Activated naive CD4-positive, alpha-beta T cell treated with anti-CD3 and anti-CD28 coated beads for 36 hours (primary cell): ENCODE data around the gene UGT2B15. TPM values are rescaled to one million over a fixed set of nuclear protein-coding genes. Genes with fewer than 3 reads are reported as not detected.
"Not testable (repeated sequence)": the region's sequence is repeated elsewhere in the genome, so short reads cannot be mapped to it uniquely, and the experiment has no call there.

Source experiments
- CTCF ChIA-PET: fragments of 350-600 bp; sonication (Branson Sonifier 250); formaldehyde crosslinking; loops from one replicate; lab custom pipeline; 2021; ENCODE audit warnings: antibody characterized with exemption; lab: Charles Lee
- DNase-seq: peaks from one replicate; pipeline ENCODE4 v3.0.0-alpha.2; 2020
- H3K27ac Mint-ChIP-seq: one replicate; pipeline ENCODE4 v1.8.0; 2021; ENCODE audit warnings: mild to moderate bottlenecking, mixed read lengths
- H3K27me3 Mint-ChIP-seq: one replicate; pipeline ENCODE4 v1.8.0; 2021; ENCODE audit warnings: low read depth, mixed read lengths
- H3K36me3 Mint-ChIP-seq: one replicate; pipeline ENCODE4 v1.8.0; 2021; ENCODE audit warnings: low read depth, mixed read lengths
- H3K4me1 Mint-ChIP-seq: one replicate; pipeline ENCODE4 v1.8.0; 2021; ENCODE audit warnings: low read depth, mixed read lengths
- H3K4me3 Mint-ChIP-seq: one replicate; pipeline ENCODE4 v1.8.0; 2021; ENCODE audit warnings: mild to moderate bottlenecking, moderate library complexity, mixed read lengths
- H3K9me3 Mint-ChIP-seq: one replicate; pipeline ENCODE4 v1.8.0; 2021; ENCODE audit warnings: mixed read lengths
- intact Hi-C: fragments of 100-400 bp; cut with micrococcal nuclease; formaldehyde crosslinking; loops from one replicate; pipeline ENCODE4 v1.15.1; 2023
- total RNA-seq, 2 experiments: library from RNA; stranded (reverse); gene quantifications; one replicate each; pipeline ENCODE4 v1.2.3, GENCODE V29; 2021

UGT2B15 gene
- total RNA-seq = not detected

- H3K9me3 Mint-ChIP-seq, CTCF ChIA-PET, intact Hi-C loops, H3K27ac Mint-ChIP-seq, DNase-seq, H3K27me3 Mint-ChIP-seq, H3K4me1 Mint-ChIP-seq, H3K36me3 Mint-ChIP-seq, H3K4me3 Mint-ChIP-seq: not testable (repeated sequence)
These were observed at the start of gene UGT2B15 for GRCh38 chr4:68670479-68670939. Gene UGT2B15 (minus strand): TSS chr4:68670652. CDS start chr4:68670618, 34 bp downstream.

- intact Hi-C loops = no loop called here
- H3K4me3 Mint-ChIP-seq = no peak overlapping the region
These were observed 48.6 kb upstream of the UGT2B15 start for GRCh38 chr4:68719075-68719473.

GRCh38 chr4:68718447-68719074 lies 48.1 kb upstream of the UGT2B15 start:
- H3K27ac Mint-ChIP-seq = no peak overlapping the region
- H3K36me3 Mint-ChIP-seq = no peaks in the 10 kb centered on the region
- H3K9me3 Mint-ChIP-seq = peaks cover 7% of the 10 kb centered on the region
- H3K4me1 Mint-ChIP-seq = no peaks in the 10 kb centered on the region
- intact Hi-C loops = no loop called here
- H3K27me3 Mint-ChIP-seq = no peaks in the 10 kb centered on the region
- no peak for DNase-seq
- CTCF ChIA-PET = no interaction called here
- H3K4me3 Mint-ChIP-seq = no peak overlapping the region

More at GRCh38 chr4:68719075-68719473, 48.6 kb upstream of the UGT2B15 start:
- peaks cover 7% of the 10 kb centered on the region for H3K9me3 Mint-ChIP-seq
- DNase-seq = no peak
- no peaks in the 10 kb centered on the region for H3K36me3 Mint-ChIP-seq
- no peaks in the 10 kb centered on the region for H3K4me1 Mint-ChIP-seq
- CTCF ChIA-PET = no interaction called here
- H3K27ac Mint-ChIP-seq = no peak overlapping the region
- no peaks in the 10 kb centered on the region for H3K27me3 Mint-ChIP-seq

GRCh38 chr4:68717999-68718398 lies 47.5 kb upstream of the UGT2B15 start:
- no peaks in the 10 kb centered on the region for H3K4me1 Mint-ChIP-seq
- no peak for DNase-seq
- H3K36me3 Mint-ChIP-seq = no peaks in the 10 kb centered on the region
- CTCF ChIA-PET = no interaction called here
- no peaks in the 10 kb centered on the region for H3K27me3 Mint-ChIP-seq
- no peak overlapping the region for H3K4me3 Mint-ChIP-seq
- peaks cover 7% of the 10 kb centered on the region for H3K9me3 Mint-ChIP-seq
- intact Hi-C loops = no loop called here
- no peak overlapping the region for H3K27ac Mint-ChIP-seq

- CTCF ChIA-PET = interaction anchor here (0.6 to 0.7 kb wide), 2 partner anchors 441 to 1420 kb away, joined by 3 read pairs; no protein-coding TSS in a partner anchor
- H3K4me1 Mint-ChIP-seq = no peaks in the 10 kb centered on the region
- H3K4me3 Mint-ChIP-seq = no peak overlapping the region
- DNase-seq = no peak
- no peaks in the 10 kb centered on the region for H3K27me3 Mint-ChIP-seq
- no peaks in the 10 kb centered on the region for H3K36me3 Mint-ChIP-seq
- H3K9me3 Mint-ChIP-seq = no peaks in the 10 kb centered on the region
- intact Hi-C loops = no loop called here
- H3K27ac Mint-ChIP-seq = no peak overlapping the region
These were observed 43.9 kb upstream of the UGT2B15 start for GRCh38 chr4:68714400-68714799.

- CTCF ChIA-PET = no interaction called here
- DNase-seq = no peak
- no peak overlapping the region for H3K4me3 Mint-ChIP-seq
- H3K27ac Mint-ChIP-seq = no peak overlapping the region
- H3K27me3 Mint-ChIP-seq = no peaks in the 10 kb centered on the region
- H3K4me1 Mint-ChIP-seq = no peaks in the 10 kb centered on the region
- H3K9me3 Mint-ChIP-seq = no peaks in the 10 kb centered on the region
- no peaks in the 10 kb centered on the region for H3K36me3 Mint-ChIP-seq
- intact Hi-C loops = no loop called here
These were observed 41.8 kb upstream of the UGT2B15 start for GRCh38 chr4:68712207-68712606.

- Mint-ChIP-seq H3K27ac (no peak overlapping the region), H3K9me3 (no peaks in the 10 kb centered on the region), H3K36me3 (no peaks in the 10 kb centered on the region), H3K4me3 (no peak overlapping the region), H3K27me3 (no peaks in the 10 kb centered on the region), H3K4me1 (no peaks in the 10 kb centered on the region)
- CTCF ChIA-PET = no interaction called here
- intact Hi-C loops = no loop called here
- DNase-seq = no peak
These were observed 38.1 kb upstream of the UGT2B15 start for GRCh38 chr4:68708566-68708965.

- H3K9me3 Mint-ChIP-seq, H3K27ac Mint-ChIP-seq, DNase-seq, H3K4me3 Mint-ChIP-seq, CTCF ChIA-PET, intact Hi-C loops, H3K4me1 Mint-ChIP-seq, H3K36me3 Mint-ChIP-seq, H3K27me3 Mint-ChIP-seq: not testable (repeated sequence)
These were observed 32.7 kb upstream of the UGT2B15 start for GRCh38 chr4:68703168-68703567.

- Mint-ChIP-seq H3K36me3 (no peaks in the 10 kb centered on the region), H3K9me3 (no peaks in the 10 kb centered on the region), H3K4me3 (no peak overlapping the region), H3K27me3 (peaks cover 2% of the 10 kb centered on the region), H3K4me1 (no peaks in the 10 kb centered on the region), H3K27ac (no peak overlapping the region)
- DNase-seq = no peak
- intact Hi-C loops = no loop called here
- CTCF ChIA-PET = no interaction called here
These were observed 29.7 kb upstream of the UGT2B15 start for GRCh38 chr4:68700152-68700551.

- intact Hi-C loops = no loop called here
- no peak for DNase-seq
- CTCF ChIA-PET = no interaction called here
- Mint-ChIP-seq H3K27me3 (peaks cover 2% of the 10 kb centered on the region), H3K4me1 (no peaks in the 10 kb centered on the region), H3K9me3 (peaks cover 4% of the 10 kb centered on the region), H3K36me3 (no peaks in the 10 kb centered on the region), H3K4me3 (no peak overlapping the region), H3K27ac (no peak overlapping the region)
These were observed 23.0 kb upstream of the UGT2B15 start for GRCh38 chr4:68693325-68694075.

GRCh38 chr4:68691186-68691585 lies 20.7 kb upstream of the UGT2B15 start:
- Mint-ChIP-seq H3K4me1 (no peaks in the 10 kb centered on the region), H3K4me3 (no peak overlapping the region), H3K9me3 (peaks cover 4% of the 10 kb centered on the region), H3K27me3 (no peaks in the 10 kb centered on the region), H3K36me3 (no peaks in the 10 kb centered on the region), H3K27ac (no peak overlapping the region)
- DNase-seq = no peak
- CTCF ChIA-PET = no interaction called here
- intact Hi-C loops = no loop called here

GRCh38 chr4:68683034-68683433 lies 12.6 kb upstream of the UGT2B15 start:
- DNase-seq = no peak
- CTCF ChIA-PET = no interaction called here
- H3K27ac Mint-ChIP-seq = no peak overlapping the region
- intact Hi-C loops = no loop called here
- H3K36me3 Mint-ChIP-seq = no peaks in the 10 kb centered on the region
- no peaks in the 10 kb centered on the region for H3K9me3 Mint-ChIP-seq
- H3K4me1 Mint-ChIP-seq = no peaks in the 10 kb centered on the region
- H3K4me3 Mint-ChIP-seq = no peak overlapping the region
- H3K27me3 Mint-ChIP-seq = peaks cover 8% of the 10 kb centered on the region

- not testable (repeated sequence) for H3K9me3 Mint-ChIP-seq
These were observed 10.8 kb upstream of the UGT2B15 start for GRCh38 chr4:68681298-68681697.

More at GRCh38 chr4:68681298-68681697, 10.8 kb upstream of the UGT2B15 start:
- H3K27ac Mint-ChIP-seq, intact Hi-C loops, H3K27me3 Mint-ChIP-seq, CTCF ChIA-PET, H3K36me3 Mint-ChIP-seq, H3K4me3 Mint-ChIP-seq, DNase-seq, H3K4me1 Mint-ChIP-seq: not testable (repeated sequence)
